HG03095 (cell line): ENCODE results near the gene TRERF1.

Source experiments
- ATAC-seq: cut with Tn5 transposase; IDR thresholded peaks from one replicate; pipeline ENCODE4 v1.9.1; 2021; ENCODE audit warnings: moderate library complexity; ENCODE audit not compliant: unreplicated experiment

TRERF1 gene

DNA sequence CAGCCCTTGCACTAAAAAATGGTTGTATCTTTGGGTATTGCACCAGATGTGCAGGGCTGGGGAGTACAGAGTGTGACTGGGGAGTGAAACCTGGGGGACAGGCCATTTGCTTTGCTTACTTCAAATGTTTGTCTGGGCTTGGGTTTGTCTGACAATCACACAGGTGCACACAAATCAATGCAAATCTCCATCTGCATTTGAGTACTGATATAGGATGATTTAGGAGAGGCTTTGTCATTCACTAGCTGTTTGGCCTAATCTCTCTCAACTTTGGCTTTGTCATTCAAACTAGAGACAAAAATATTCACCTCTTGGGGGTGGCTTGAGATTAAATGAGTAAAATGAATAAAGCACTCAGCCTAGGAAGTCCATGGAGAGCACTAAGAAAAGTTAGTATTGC, 274.7 kb downstream of the TRERF1 start:
- ATAC-seq, result no peak

DNA sequence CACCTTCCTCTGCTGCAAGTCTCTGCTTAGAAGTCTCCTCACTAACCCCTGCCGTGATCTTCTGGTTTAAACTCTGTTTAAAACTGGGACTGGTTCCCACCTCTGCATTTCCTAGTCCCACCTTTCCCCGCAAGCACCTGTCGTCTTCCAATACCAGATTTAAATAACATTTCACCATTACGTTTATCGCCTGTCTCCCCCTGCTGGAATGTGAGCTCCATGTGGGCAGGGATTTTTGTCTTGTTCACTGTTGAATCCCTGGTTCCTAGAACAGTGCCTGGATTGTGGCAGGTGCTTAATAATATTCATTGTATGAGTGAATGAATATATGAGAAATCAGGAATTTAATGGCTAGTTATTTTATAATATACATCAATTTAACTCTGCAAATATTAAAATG, 275.9 kb downstream of the TRERF1 start:
- ATAC-seq, result no peak
